ENCODE results near the gene MASP1. TPM values are rescaled to one million over a fixed set of nuclear protein-coding genes. Genes with fewer than 3 reads are reported as not detected.

MASP1 gene
- total and polyA plus RNA-seq, 2 of the 4 experiments (the other 2 are of a cell fraction) = 13.1 to 16.2 TPM

DNA sequence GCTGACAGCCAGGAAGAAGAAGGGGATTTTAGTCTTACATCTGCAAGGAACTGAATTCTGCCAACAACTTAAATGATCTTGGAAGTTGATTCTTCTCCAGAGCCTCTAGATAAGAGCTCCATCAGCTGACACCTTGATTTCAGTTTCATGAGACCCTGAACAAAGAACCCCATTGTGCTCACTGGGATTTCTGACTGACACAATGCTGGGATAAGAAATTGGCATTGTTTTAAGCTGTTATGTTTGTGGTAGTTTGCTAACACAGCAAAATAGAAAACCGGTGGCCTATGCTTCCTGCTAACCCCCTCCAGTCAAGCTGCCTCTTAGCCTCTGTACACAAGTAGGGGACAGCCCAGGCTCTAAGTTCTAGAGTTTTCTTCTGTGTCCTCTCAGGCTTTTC, 36.2 kb downstream of the MASP1 start:
- Histone ChIP-seq H2BK120ac (ENCODE audit: low read depth, low read length) (no peak overlapping the region), H4K8ac (ENCODE audit: low read depth in 2 of 2, low read length in 2 of 2) (no peak overlapping the region), H4K91ac (ENCODE audit: insufficient read depth, low read depth, low read length) (no peak overlapping the region), H3K9me1 (ENCODE audit: insufficient read depth, low read length) (no peaks in the 10 kb centered on the region), H3K4me2 (ENCODE audit: low read depth, low read length) (no peak overlapping the region), H2BK15ac (ENCODE audit: low read depth, low read length) (no peak overlapping the region), H3K4me1 (ENCODE audit: control insufficient read depth, insufficient read depth, low read length) (peaks cover 2% of the 10 kb centered on the region; the same call in 1 of the 2 replicates), H2AK9ac (replicated peaks; ENCODE audit: low read depth, low read length, poor library complexity) (no peak overlapping the region), H3K23ac (ENCODE audit: low read depth, low read length) (no peak overlapping the region), H3K9me3 (ENCODE audit: control insufficient read depth, insufficient read depth, low read length) (no peaks in the 10 kb centered on the region), H2BK20ac (ENCODE audit: low read depth, low read length) (no peak overlapping the region), H3K9ac (ENCODE audit: low read depth, low read length) (no peak overlapping the region), H4K5ac (ENCODE audit: low read depth, low read length) (peak overlapping the region; percentile 25; the same call in 1 of the 2 replicates), H3K4me3 (ENCODE audit: insufficient read depth, low read depth, low read length) (no peak overlapping the region), H3K56ac (ENCODE audit: extremely low read depth, insufficient read depth, low read length) (no peak overlapping the region), H3K18ac (ENCODE audit: low read depth, low read length) (no peak overlapping the region; the same call in 1 of the 2 replicates), H3K27ac (ENCODE audit: insufficient read depth, low read length) (no peak overlapping the region), H2AK5ac (ENCODE audit: low read depth, low read length) (no peak overlapping the region), H3K79me1 (ENCODE audit: low read depth in 1 of 2, low read length in 2 of 2) (no peaks in the 10 kb centered on the region), H2AFZ (replicated peaks; ENCODE audit: low read length, poor library complexity) (no peak overlapping the region), H3K14ac (replicated peaks; ENCODE audit: low read depth, low read length) (no peak overlapping the region), H2BK5ac (ENCODE audit: low read depth, low read length, poor library complexity, severe bottlenecking) (no peak overlapping the region), H3K36me3 (ENCODE audit: control insufficient read depth, insufficient read depth, low read length) (peaks cover 22% of the 10 kb centered on the region), H4K20me1 (ENCODE audit: insufficient read depth, low read length) (no peaks in the 10 kb centered on the region), H3K4ac (ENCODE audit: low read depth, low read length) (no peak overlapping the region), H3K27me3 (ENCODE audit: control insufficient read depth, insufficient read depth, low read length) (no peaks in the 10 kb centered on the region)
- no CpG with 5 or more reads among the region's 1 CpG for WGBS, 2 experiments (ENCODE audit: extremely low coverage in 2 of 2, insufficient read length in 1 of 2)
- dilution Hi-C loops (cut with HindIII; ENCODE audit: low sequenced_read_pairs, unreplicated experiment) (no loop called here), intact Hi-C loops (cut with micrococcal nuclease) (no loop called here), in situ Hi-C loops (cut with MboI; ENCODE audit: low sequenced_read_pairs) (no loop called here)
- ChIA-PET POLR2A (ENCODE audit: unreplicated experiment) (no interaction called here), CTCF (interaction anchor here (0.5 kb wide), 1 partner anchor 181 kb away, joined by 3 read pairs; no protein-coding TSS in a partner anchor)
- no TSS peak for BruUV-seq (replicated peaks)
- no peak for ATAC-seq (ENCODE audit: low read depth)
- DNase-seq = no peak
- TF ChIP-seq, protein P1, sequence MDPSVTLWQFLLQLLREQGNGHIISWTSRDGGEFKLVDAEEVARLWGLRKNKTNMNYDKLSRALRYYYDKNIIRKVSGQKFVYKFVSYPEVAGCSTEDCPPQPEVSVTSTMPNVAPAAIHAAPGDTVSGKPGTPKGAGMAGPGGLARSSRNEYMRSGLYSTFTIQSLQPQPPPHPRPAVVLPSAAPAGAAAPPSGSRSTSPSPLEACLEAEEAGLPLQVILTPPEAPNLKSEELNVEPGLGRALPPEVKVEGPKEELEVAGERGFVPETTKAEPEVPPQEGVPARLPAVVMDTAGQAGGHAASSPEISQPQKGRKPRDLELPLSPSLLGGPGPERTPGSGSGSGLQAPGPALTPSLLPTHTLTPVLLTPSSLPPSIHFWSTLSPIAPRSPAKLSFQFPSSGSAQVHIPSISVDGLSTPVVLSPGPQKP (IDR thresholded peaks at IDR 0.05; ENCODE audit: borderline replicate concordance, low read depth, low read length) = no peak
- TF ChIP-seq SMC3 (IDR thresholded peaks at IDR 0.05; ENCODE audit: low read depth, low read length) = no peak
- TF ChIP-seq, protein P2, sequence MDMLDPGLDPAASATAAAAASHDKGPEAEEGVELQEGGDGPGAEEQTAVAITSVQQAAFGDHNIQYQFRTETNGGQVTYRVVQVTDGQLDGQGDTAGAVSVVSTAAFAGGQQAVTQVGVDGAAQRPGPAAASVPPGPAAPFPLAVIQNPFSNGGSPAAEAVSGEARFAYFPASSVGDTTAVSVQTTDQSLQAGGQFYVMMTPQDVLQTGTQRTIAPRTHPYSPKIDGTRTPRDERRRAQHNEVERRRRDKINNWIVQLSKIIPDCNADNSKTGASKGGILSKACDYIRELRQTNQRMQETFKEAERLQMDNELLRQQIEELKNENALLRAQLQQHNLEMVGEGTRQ (IDR thresholded peaks at IDR 0.05; ENCODE audit: low read depth, low read length) = no peak
- no peak for TF ChIP-seq RCOR1 (IDR thresholded peaks at IDR 0.05; ENCODE audit: insufficient replicate concordance, low read length)
- TF ChIP-seq MAFK (IDR thresholded peaks at IDR 0.05; ENCODE audit: low read depth, low read length) = no peak
- no peak for TF ChIP-seq POLR2A (IDR thresholded peaks at IDR 0.05; ENCODE audit: low read depth, low read length)
- no peak for TF ChIP-seq NFE2L2 (IDR thresholded peaks at IDR 0.05; ENCODE audit: low read depth, low read length)
- TF ChIP-seq FOS (IDR thresholded peaks at IDR 0.05; ENCODE audit: low read depth, low read length) = no peak
- TF ChIP-seq, protein P3, sequence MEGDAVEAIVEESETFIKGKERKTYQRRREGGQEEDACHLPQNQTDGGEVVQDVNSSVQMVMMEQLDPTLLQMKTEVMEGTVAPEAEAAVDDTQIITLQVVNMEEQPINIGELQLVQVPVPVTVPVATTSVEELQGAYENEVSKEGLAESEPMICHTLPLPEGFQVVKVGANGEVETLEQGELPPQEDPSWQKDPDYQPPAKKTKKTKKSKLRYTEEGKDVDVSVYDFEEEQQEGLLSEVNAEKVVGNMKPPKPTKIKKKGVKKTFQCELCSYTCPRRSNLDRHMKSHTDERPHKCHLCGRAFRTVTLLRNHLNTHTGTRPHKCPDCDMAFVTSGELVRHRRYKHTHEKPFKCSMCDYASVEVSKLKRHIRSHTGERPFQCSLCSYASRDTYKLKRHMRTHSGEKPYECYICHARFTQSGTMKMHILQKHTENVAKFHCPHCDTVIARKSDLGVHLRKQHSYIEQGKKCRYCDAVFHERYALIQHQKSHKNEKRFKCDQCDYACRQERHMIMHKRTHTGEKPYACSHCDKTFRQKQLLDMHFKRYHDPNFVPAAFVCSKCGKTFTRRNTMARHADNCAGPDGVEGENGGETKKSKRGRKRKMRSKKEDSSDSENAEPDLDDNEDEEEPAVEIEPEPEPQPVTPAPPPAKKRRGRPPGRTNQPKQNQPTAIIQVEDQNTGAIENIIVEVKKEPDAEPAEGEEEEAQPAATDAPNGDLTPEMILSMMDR (conservative IDR thresholded peaks at IDR 0.05; ENCODE audit: low read depth, low read length) = no peak
- no peak for TF ChIP-seq MXI1 (IDR thresholded peaks at IDR 0.05; ENCODE audit: borderline replicate concordance, low read depth, low read length)
- no peak for TF ChIP-seq RFX5 (IDR thresholded peaks at IDR 0.05; ENCODE audit: low read depth, low read length)

Measured in IMR-90 (cell line).